HG03095 (cell line): ENCODE measurements around the gene MRPS24.
A peak's percentile ranks its signal among the peaks of the same experiment; 100 is the strongest.

Experiments used
- ATAC-seq: cut with Tn5 transposase; IDR thresholded peaks from one replicate; pipeline ENCODE4 v1.9.1; 2021; ENCODE audit warnings: moderate library complexity; ENCODE audit not compliant: unreplicated experiment

MRPS24 gene

DNA sequence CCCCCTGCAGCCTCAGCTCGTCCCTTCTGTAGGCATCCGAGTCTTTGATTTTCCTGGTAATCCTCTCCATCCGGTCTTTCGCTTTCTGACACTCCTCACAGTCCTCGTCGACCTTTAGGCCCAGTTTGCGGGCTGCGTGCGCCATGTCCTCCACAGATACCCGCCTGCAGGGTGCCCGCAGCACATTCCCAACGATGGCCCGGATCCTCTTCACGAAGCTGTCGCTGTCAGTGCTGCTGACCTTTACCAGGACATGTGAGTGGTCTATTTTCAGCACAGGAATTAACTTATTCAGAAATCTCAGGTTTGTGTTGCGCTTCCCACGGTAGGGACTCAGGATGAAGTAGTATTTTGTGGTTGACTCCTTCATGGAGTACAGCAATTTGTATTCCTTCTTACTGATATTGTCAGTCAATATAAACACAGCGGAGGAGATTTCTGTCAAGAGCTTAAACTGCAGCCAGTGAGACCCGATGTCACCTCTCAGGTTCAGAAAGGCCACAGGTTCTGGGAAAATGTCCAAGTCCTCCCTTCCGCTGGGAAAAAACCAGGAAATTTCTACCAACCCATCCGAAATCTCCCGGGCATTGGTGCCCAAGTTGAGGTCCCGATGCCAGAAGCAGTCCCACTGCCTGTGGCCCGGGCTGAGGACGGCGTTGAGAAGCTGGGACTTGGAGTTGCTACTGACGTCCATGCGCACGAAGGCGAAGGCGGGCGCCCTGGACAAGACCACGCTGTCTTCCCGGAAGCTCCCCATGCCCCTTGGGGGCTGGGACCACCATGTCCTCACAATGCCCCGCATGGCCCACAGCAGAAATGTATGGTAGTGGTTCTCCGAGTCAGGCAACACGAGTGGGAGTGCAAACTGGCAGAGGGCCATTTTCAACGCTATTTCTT is 8.9 kb upstream of the MRPS24 start:
- no peak for ATAC-seq

- ATAC-seq: no peak
These were observed 7.8 kb upstream of the MRPS24 start for GRCh38 chr7:43876976-43877745.

- ATAC-seq: no peak
These were observed 6.9 kb upstream of the MRPS24 start for GRCh38 chr7:43876241-43876640.

GRCh38 chr7:43873300-43873699 is 4.0 kb upstream of the MRPS24 start:
- no peak for ATAC-seq

DNA sequence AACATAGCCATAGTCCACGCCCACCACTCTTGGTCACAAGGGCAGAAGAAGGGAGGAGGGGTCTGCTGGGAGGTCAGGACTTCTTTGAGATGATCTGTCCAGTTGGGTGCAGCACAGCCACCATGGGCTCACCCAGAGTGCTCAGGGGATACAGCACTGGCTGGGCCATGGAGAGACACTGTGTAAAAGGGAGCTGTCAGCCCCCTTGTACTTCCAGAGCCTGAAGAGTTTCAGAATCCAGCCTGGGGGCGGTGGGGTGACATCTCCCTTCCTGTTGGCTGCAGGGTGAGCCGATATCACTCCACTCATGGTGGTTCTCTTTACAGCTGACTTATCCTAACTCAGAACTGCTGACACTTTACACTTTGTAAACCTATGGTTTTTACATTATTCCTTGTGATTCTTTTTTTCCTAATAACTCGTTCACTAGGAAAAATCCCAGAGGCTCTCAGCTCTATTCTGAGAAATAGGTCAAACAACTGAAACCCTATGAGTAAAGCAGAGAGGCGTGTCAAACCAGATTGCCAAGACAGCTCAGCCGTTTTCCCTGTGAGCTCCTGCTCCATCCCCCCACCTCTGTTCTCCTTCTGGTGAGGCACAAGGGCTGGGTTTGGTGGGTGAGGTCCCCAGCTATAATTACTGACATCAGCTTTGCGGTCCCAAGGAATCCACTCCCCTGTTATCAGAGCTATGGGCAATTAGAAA is 3.2 kb upstream of the MRPS24 start:
- ATAC-seq: no peak

GRCh38 chr7:43871064-43871463 is 1.7 kb upstream of the MRPS24 start:
- no peak for ATAC-seq

DNA sequence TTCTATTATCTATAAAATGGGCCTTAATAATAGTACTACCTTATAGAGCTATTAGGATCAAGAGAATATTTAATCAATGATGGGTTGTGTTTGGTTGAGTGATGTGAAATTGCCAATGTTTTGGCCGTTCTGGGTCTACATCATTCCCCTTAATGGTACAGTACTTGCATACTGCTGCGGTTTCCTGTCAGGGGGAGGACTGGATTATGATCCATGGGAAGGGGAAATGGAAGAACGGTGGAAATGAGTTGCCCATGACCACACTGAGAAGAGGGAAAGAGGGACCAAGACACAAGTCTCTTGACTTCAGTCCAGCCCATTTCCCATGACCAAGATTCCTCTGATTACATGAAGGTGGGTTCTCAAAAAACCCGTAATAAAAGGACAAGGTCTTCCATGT is 999 bp upstream of the MRPS24 start:
- ATAC-seq: no peak

GRCh38 chr7:43869867-43870240 is 537 bp upstream of the MRPS24 start:
- no peak for ATAC-seq

DNA sequence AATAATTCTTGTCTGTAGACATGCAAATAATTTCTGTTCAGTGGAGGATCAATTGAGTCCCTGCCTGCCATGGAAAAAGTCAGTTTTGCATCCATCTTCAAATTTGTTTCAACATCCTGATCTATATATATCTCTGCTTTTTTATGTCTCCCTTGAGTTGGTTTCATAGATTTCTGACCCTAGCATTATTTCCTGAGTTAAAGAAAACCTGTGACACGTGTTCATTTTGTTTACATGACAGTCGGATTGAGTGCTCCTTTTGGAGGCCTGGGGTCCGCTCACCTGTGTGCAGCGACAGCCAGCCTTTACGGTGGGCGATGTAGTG is 674 bp downstream of the MRPS24 start:
- peak; percentile 4 for ATAC-seq

DNA sequence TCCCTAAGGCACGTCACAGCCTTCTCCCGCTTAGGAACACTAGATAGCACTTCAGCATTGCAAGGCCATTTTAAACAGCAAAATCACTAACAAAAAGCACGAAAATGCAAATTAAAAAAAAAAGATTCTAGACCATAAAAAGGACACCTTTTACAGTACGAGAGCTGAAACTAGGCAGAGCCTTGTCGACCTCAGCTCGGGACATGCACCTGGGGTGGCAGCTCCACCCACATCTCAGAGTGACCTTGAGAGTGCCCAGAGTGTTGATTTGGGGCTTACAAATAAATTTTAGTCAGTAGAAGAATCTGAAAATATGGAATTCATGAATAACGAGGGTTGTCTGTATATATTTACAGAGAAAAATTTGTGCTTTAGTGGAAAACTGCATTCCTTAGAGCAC is 1.1 kb downstream of the MRPS24 start:
- ATAC-seq: no peak

DNA sequence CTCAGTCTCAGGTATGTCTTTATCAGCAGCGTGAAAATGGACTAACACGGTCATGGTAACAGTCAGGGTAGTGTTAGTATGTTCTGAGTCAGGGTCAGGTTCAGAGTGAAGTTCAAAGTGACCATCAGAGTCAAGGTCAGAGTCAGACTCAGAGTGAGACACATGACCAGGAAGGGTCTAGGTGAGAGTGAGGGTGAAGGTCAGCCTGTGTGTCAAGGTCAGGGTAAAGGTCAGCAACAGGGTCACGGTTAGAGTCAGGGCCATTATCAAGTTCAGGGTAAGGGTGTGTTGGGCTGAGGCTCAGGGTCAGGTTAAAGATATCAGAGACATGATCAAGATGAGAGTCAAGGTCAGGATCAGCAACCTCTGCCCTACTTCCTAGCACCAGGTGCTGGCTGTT is 4.0 kb downstream of the MRPS24 start:
- no peak for ATAC-seq

DNA sequence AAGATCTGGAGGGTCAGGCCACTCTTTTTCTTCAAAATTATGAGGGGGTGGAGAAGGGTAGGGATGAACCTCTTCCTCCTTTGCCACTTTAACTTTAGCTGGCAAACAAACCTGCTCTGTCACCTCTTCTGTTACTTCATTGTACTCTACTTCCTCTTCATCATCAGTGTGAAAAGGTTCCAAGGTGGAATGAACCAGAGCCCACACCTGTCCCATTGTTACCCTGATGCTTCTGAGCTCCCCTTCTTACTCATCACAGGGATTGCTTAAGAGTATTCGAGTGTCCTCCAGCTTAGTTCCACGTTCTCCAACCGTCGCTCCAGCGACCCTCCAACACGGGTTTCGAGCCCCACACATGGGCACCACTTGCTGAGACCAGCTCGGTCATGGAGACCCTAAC is 5.2 kb downstream of the MRPS24 start:
- no peak for ATAC-seq

GRCh38 chr7:43856996-43857395 is 12.3 kb downstream of the MRPS24 start:
- ATAC-seq: no peak

DNA sequence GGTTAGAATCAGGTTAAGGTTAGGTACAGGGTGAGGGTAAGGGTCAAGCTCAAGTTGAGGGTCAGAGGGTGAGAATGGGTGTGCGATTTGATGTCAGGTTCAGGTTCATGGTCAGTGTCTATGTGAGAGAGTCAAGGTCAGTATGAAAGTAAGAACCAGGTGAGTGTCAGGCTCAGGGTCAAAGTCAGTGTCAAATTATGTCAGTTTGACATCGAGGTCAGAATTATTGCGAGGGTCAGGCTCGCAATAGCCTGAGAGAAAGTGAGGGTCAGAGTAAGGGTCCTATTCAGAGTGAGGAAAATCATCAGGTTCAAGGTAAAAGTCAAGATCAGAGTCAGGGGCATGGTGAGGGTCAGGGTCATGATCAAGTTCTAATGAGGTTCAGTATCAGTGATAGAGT is 13.0 kb downstream of the MRPS24 start:
- ATAC-seq: no peak

- ATAC-seq: no peak
These were observed 14.1 kb downstream of the MRPS24 start for GRCh38 chr7:43855176-43855575.

- ATAC-seq: no peak
These were observed 17.5 kb downstream of the MRPS24 start for GRCh38 chr7:43851805-43852204.

DNA sequence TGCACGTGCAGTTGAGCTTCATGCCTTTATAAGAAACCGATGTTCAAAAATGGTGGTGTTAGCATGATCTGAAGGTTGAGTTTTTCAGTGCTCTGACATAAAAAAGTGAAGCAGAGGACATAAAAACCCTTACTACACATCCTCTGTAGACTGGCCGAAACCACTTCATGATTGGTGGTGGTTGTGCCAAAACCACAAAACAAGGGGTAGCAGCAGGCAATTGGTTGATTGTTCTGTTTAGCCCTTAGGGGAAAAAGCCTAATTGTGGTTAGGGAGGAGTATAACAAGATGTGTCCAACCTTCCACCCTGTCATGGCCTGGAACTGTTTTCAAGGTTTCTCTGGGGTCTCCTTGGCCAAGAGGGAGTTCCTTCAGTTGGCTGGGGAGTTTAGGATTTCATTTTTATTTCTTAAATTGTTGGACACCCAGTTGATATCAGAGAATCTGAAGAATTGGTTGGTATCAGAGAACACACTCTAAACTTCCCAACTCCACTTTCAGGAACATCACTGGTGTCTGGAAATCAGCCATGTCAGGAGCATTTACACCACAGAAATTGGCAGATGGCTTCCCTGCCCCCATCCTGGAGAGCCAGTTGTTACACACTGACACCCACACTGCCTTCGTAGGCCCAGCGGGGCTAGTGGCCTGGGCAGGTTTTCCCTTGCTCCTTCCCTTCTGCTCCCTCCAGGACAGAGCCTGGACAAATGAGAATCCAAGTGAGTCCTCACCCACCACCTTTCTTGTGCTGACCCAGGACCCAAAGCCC is 18.8 kb downstream of the MRPS24 start:
- ATAC-seq: no peak

GRCh38 chr7:43849047-43849446 is 20.3 kb downstream of the MRPS24 start:
- no peak for ATAC-seq

- no peak for ATAC-seq
These were observed 21.8 kb downstream of the MRPS24 start for GRCh38 chr7:43847496-43847895.

- ATAC-seq: no peak
These were observed 24.7 kb downstream of the MRPS24 start for GRCh38 chr7:43844662-43845061.

- ATAC-seq: no peak
These were observed 25.1 kb downstream of the MRPS24 start for GRCh38 chr7:43844257-43844656.
